ENCODE measurements around the gene FGF4. TPM values are rescaled to one million over a fixed set of nuclear protein-coding genes. Genes with fewer than 3 reads are reported as not detected.
A peak's percentile ranks its signal among the peaks of the same experiment; 100 is the strongest.

The FGF4 gene
- total and polyA plus RNA-seq, 2 donors = 0.09 to 0.14 TPM

DNA sequence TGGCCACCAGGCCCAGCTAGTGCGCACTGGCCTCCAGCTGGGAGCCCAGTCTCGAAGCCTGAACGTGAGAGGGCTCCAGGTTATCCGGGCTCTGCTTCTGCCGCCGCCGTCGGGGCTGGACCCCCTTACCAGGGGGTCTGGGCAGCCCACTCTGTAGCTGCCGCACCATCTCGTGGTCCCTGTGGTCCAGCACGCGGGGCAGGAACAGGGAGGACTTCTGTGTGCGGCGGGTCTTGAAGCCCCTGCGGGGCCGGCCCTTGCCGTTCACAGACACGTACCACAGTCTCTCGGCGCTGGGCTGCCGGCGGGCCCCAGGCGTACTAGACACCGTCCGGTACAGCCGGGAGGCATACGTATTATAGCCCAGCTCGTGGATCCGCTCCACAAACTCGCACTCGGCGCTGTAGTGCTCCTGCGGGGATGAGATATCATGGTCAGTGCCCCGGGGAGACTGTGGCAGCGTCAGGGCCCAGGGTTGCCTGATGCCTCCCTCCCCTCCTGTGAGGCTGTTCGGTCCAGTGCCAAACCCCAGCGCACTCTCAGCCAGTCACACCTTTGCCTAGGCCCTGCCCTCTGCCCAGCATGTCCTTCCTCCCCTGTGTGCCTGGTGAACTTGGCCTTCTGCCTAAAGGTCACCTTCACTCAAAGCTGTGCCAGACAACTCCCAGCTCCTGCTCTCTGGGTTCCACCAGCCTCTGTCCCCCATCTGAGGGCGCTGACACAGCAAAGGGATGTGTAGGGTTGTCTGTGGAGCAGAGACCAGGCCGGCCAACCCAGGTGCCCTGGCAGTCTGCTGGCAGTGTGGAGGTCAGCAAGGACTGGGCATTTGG lies 35.4 kb upstream of the FGF4 start:
- 94% methylated on average over 39 of the region's 39 CpGs for WGBS
- Histone ChIP-seq H3K27me3 (ENCODE audit: control insufficient read depth in 2 of 2, insufficient read depth in 1 of 2, low read length in 1 of 2) (peaks cover 0 to 24% of the 10 kb centered on the region in 2 donors), H3K4me3 (ENCODE audit: low read length in 2 of 2) (no peak overlapping the region), H3K9me3 (ENCODE audit: control insufficient read depth in 2 of 2, insufficient read depth in 1 of 2, low read length in 1 of 2) (no peaks in the 10 kb centered on the region), H3K36me3 (ENCODE audit: control insufficient read depth in 2 of 2, insufficient read depth in 2 of 2, low read length in 1 of 2) (no peaks in the 10 kb centered on the region), H3K4me1 (ENCODE audit: control insufficient read depth in 2 of 2, insufficient read depth in 2 of 2, low read length in 2 of 2) (no peaks in the 10 kb centered on the region), H3K27ac (ENCODE audit: low read depth in 1 of 2, low read length in 1 of 2) (no peak overlapping the region)
- DNase-seq (ENCODE audit: low read depth in 6 of 9, low spot score in 9 of 9) = no peak

- H3K4me1 ChIP-seq (ENCODE audit: control insufficient read depth in 2 of 2, insufficient read depth in 2 of 2, low read length in 2 of 2) = no peaks in the 10 kb centered on the region
- WGBS = 30% methylated on average over 7 of the region's 7 CpGs
- DNase-seq (ENCODE audit: low read depth in 6 of 9, low spot score in 9 of 9) = no peak
- no peaks in the 10 kb centered on the region for H3K9me3 ChIP-seq (ENCODE audit: control insufficient read depth in 2 of 2, insufficient read depth in 1 of 2, low read length in 1 of 2)
- H3K27ac ChIP-seq (ENCODE audit: low read depth in 1 of 2, low read length in 1 of 2) = no peak overlapping the region
- H3K36me3 ChIP-seq (ENCODE audit: control insufficient read depth in 2 of 2, insufficient read depth in 2 of 2, low read length in 1 of 2) = no peaks in the 10 kb centered on the region
- no peak overlapping the region for H3K4me3 ChIP-seq (ENCODE audit: low read length in 2 of 2)
- H3K27me3 ChIP-seq (ENCODE audit: control insufficient read depth in 2 of 2, insufficient read depth in 1 of 2, low read length in 1 of 2) = peaks cover 0 to 15% of the 10 kb centered on the region in 2 donors
Measured at GRCh38 chr11:69808667-69809086, 33.5 kb upstream of the FGF4 start.

DNA sequence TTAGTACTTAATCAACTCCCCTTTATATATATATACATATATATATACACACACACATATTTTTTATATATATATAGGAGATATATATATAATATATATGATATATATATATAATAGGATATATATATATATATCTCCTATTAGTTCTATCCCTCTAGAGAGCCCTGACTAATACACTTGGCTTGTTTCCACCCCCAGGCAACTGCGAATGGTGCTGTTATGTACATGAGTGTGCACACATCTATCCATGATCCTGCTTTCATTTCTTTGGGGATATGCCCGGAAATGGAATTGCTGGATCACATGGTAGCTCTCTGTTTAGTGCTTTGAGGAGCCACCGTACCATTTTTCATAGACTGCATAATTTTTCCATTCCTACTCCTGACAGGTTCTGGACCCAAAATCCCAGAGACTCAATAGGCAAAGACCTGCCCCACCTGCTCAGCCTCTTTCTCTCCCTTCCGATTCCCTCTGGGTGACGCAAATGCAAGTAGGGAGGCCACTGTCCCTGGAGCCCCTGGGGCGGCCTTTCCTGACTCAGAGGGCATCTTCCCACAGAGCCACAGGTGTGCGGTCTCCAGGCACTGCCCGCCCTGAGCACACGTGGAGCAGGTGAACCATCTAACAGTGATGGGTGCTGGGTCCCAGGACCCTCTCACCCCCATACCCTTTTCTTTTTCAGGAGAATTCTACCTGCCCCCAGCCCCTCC lies 32.1 kb upstream of the FGF4 start:
- WGBS = 96% methylated on average over 9 of the region's 9 CpGs
- Histone ChIP-seq H3K36me3 (ENCODE audit: control insufficient read depth in 2 of 2, insufficient read depth in 2 of 2, low read length in 1 of 2) (no peaks in the 10 kb centered on the region), H3K4me3 (ENCODE audit: low read length in 2 of 2) (no peak overlapping the region), H3K9me3 (ENCODE audit: control insufficient read depth in 2 of 2, insufficient read depth in 1 of 2, low read length in 1 of 2) (no peaks in the 10 kb centered on the region), H3K27me3 (ENCODE audit: control insufficient read depth in 2 of 2, insufficient read depth in 1 of 2, low read length in 1 of 2) (peaks cover 0 to 15% of the 10 kb centered on the region in 2 donors), H3K27ac (ENCODE audit: low read depth in 1 of 2, low read length in 1 of 2) (no peak overlapping the region), H3K4me1 (ENCODE audit: control insufficient read depth in 2 of 2, insufficient read depth in 2 of 2, low read length in 2 of 2) (no peaks in the 10 kb centered on the region)
- no peak for DNase-seq (ENCODE audit: low read depth in 6 of 9, low spot score in 9 of 9)

GRCh38 chr11:69804769-69805508 lies 29.8 kb upstream of the FGF4 start:
- H3K36me3 ChIP-seq (ENCODE audit: control insufficient read depth in 2 of 2, insufficient read depth in 2 of 2, low read length in 1 of 2) = no peaks in the 10 kb centered on the region
- DNase-seq (ENCODE audit: low read depth in 6 of 9, low spot score in 9 of 9) = no peak
- H3K27ac ChIP-seq (ENCODE audit: low read depth in 1 of 2, low read length in 1 of 2) = no peak overlapping the region
- WGBS = 87% methylated on average over 19 of the region's 19 CpGs
- H3K4me3 ChIP-seq (ENCODE audit: low read length in 2 of 2) = no peak overlapping the region
- peaks cover 0 to 12% of the 10 kb centered on the region in 2 donors for H3K27me3 ChIP-seq (ENCODE audit: control insufficient read depth in 2 of 2, insufficient read depth in 1 of 2, low read length in 1 of 2)
- H3K9me3 ChIP-seq (ENCODE audit: control insufficient read depth in 2 of 2, insufficient read depth in 1 of 2, low read length in 1 of 2) = no peaks in the 10 kb centered on the region
- no peaks in the 10 kb centered on the region for H3K4me1 ChIP-seq (ENCODE audit: control insufficient read depth in 2 of 2, insufficient read depth in 2 of 2, low read length in 2 of 2)

DNA sequence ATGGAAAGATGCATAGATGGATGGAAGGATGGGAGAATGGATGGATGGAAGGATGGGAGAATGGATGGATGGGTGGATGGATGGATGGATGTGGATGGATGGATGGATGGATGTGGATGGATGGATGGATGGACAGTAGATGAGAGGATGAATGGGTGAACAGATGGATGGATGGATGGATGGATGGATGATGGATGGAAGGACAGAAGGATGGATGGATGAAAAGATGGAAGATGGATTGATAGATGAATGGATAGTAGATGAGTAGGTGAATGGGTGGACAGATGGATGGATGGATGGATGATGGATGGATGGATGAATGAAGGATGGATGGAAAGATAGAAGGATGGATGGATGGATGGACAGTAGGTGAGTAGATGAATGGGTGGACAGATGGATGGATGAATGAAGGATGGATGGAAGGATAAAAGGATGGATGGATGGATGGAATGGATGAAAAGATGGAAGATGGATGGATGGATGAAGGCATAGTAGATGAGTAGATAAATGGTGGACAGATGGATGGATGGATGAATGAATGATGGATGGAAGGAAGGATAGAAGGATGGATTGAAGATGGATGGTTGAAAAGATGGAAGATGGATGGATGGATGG lies 28.6 kb upstream of the FGF4 start:
- Histone ChIP-seq H3K27ac (ENCODE audit: low read depth in 1 of 2, low read length in 1 of 2) (no peak overlapping the region), H3K4me3 (ENCODE audit: low read length in 2 of 2) (no peak overlapping the region), H3K9me3 (ENCODE audit: control insufficient read depth in 2 of 2, insufficient read depth in 1 of 2, low read length in 1 of 2) (no peaks in the 10 kb centered on the region), H3K36me3 (ENCODE audit: control insufficient read depth in 2 of 2, insufficient read depth in 2 of 2, low read length in 1 of 2) (no peaks in the 10 kb centered on the region), H3K27me3 (ENCODE audit: control insufficient read depth in 2 of 2, insufficient read depth in 1 of 2, low read length in 1 of 2) (peaks cover 0 to 7% of the 10 kb centered on the region in 2 donors), H3K4me1 (ENCODE audit: control insufficient read depth in 2 of 2, insufficient read depth in 2 of 2, low read length in 2 of 2) (no peaks in the 10 kb centered on the region)
- DNase-seq (ENCODE audit: low read depth in 6 of 9, low spot score in 9 of 9) = no peak

DNA sequence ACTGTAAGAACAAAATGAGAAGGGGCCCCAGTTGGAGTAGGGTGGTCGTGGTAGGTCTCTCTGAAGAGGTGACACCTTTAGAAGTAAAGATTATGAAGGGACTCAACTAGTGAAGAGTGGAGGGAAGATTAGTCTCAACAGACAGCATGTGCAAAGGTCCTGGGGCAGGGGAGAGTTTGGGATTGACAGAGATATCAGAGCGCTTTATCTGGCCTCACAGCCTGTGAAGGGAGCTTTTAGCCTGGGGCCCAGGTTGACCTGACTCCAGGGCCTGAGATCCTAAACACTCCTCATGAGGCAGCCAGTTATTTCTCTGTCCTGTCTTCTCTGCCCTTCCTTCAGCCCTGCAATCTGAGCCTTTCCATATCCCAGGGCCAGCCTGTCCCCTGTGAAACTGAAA lies 27.9 kb upstream of the FGF4 start:
- Histone ChIP-seq H3K9me3 (ENCODE audit: control insufficient read depth in 2 of 2, insufficient read depth in 1 of 2, low read length in 1 of 2) (no peaks in the 10 kb centered on the region), H3K27ac (ENCODE audit: low read depth in 1 of 2, low read length in 1 of 2) (no peak overlapping the region), H3K36me3 (ENCODE audit: control insufficient read depth in 2 of 2, insufficient read depth in 2 of 2, low read length in 1 of 2) (no peaks in the 10 kb centered on the region), H3K4me1 (ENCODE audit: control insufficient read depth in 2 of 2, insufficient read depth in 2 of 2, low read length in 2 of 2) (no peaks in the 10 kb centered on the region), H3K27me3 (ENCODE audit: control insufficient read depth in 2 of 2, insufficient read depth in 1 of 2, low read length in 1 of 2) (peaks cover 0 to 4% of the 10 kb centered on the region in 2 donors), H3K4me3 (ENCODE audit: low read length in 2 of 2) (no peak overlapping the region)
- no peak for DNase-seq (ENCODE audit: low read depth in 6 of 9, low spot score in 9 of 9)
- WGBS = 87% methylated on average over 2 of the region's 2 CpGs

DNA sequence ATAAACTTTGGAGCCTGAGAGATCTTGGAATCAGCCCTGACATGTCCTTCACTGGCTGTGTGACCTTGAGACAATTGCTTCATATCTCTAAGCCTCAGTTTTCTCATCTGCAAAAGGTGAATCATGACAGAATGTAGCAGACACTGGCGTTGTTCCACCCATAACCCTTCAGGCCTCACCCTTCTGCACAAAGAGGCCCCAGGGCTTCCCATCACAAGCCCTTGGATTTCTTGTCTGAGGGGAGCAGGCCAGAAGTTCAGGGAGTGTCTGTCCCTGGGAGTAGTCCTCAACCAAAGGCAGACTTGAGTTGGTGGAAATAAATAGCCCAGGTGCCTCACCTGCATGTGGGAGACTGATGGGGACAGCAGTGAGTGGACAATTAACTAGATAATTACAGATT lies 27.4 kb upstream of the FGF4 start:
- H3K36me3 ChIP-seq (ENCODE audit: control insufficient read depth in 2 of 2, insufficient read depth in 2 of 2, low read length in 1 of 2) = no peaks in the 10 kb centered on the region
- no peaks in the 10 kb centered on the region for H3K4me1 ChIP-seq (ENCODE audit: control insufficient read depth in 2 of 2, insufficient read depth in 2 of 2, low read length in 2 of 2)
- no peak overlapping the region for H3K27ac ChIP-seq (ENCODE audit: low read depth in 1 of 2, low read length in 1 of 2)
- no peak for DNase-seq (ENCODE audit: low read depth in 6 of 9, low spot score in 9 of 9)
- no peak overlapping the region for H3K4me3 ChIP-seq (ENCODE audit: low read length in 2 of 2)
- H3K9me3 ChIP-seq (ENCODE audit: control insufficient read depth in 2 of 2, insufficient read depth in 1 of 2, low read length in 1 of 2) = no peaks in the 10 kb centered on the region
- peaks cover 0 to 2% of the 10 kb centered on the region in 2 donors for H3K27me3 ChIP-seq (ENCODE audit: control insufficient read depth in 2 of 2, insufficient read depth in 1 of 2, low read length in 1 of 2)
- WGBS = 95% methylated on average over 1 of the region's 1 CpG

- H3K4me3 ChIP-seq (ENCODE audit: low read length in 2 of 2) = no peak overlapping the region
- peaks cover 0 to 2% of the 10 kb centered on the region in 2 donors for H3K27me3 ChIP-seq (ENCODE audit: control insufficient read depth in 2 of 2, insufficient read depth in 1 of 2, low read length in 1 of 2)
- no peak overlapping the region for H3K27ac ChIP-seq (ENCODE audit: low read depth in 1 of 2, low read length in 1 of 2)
- no peaks in the 10 kb centered on the region for H3K36me3 ChIP-seq (ENCODE audit: control insufficient read depth in 2 of 2, insufficient read depth in 2 of 2, low read length in 1 of 2)
- no peaks in the 10 kb centered on the region for H3K9me3 ChIP-seq (ENCODE audit: control insufficient read depth in 2 of 2, insufficient read depth in 1 of 2, low read length in 1 of 2)
- no peaks in the 10 kb centered on the region for H3K4me1 ChIP-seq (ENCODE audit: control insufficient read depth in 2 of 2, insufficient read depth in 2 of 2, low read length in 2 of 2)
- DNase-seq (ENCODE audit: low read depth in 6 of 9, low spot score in 9 of 9) = peak in 7 of 9 donors; percentile 11 to 61 (median 38)
- 40% methylated on average over 15 of the region's 15 CpGs for WGBS
Measured at GRCh38 chr11:69801513-69802335, 26.6 kb upstream of the FGF4 start.

Measured in thymus (tissue), 11 donors.